HAP-1 (cell line): ENCODE results near the gene GRM5.

Experiments used
- DNase-seq, 2 experiments: peaks; one replicate each; pipeline ENCODE4 v3.0.0-alpha.2; 2016 to 2020; ENCODE audit warnings: low spot score in 2 of 2
- H3K27me3 ChIP-seq: fragments of 250-450 bp; sonication (Bioruptor Pico); 2 replicates; pipeline ENCODE4 v1.5.1; 2020; ENCODE audit warnings: low read depth, mild to moderate bottlenecking, moderate library complexity
- H3K36me3 ChIP-seq: fragments of 250-450 bp; sonication (Bioruptor Pico); replicated peaks from 2 replicates; pipeline ENCODE4 v1.5.1; 2020; ENCODE audit warnings: mild to moderate bottlenecking
- H3K4me1 ChIP-seq: fragments of 250-450 bp; sonication (Bioruptor Pico); 2 replicates; pipeline ENCODE4 v1.5.1; 2020; ENCODE audit warnings: mild to moderate bottlenecking
- H3K4me3 ChIP-seq: fragments of 250-450 bp; sonication (Bioruptor Pico); 2 replicates; pipeline ENCODE4 v1.5.1; 2020; ENCODE audit warnings: mild to moderate bottlenecking, moderate library complexity
- H3K9me3 ChIP-seq: fragments of 250-450 bp; sonication (Bioruptor Pico); 2 replicates; pipeline ENCODE4 v1.5.1; 2020; ENCODE audit warnings: mild to moderate bottlenecking, moderate library complexity
- in situ Hi-C: fragments of 300-500 bp; cut with MboI; formaldehyde crosslinking; loops from 3 replicates; pipeline ENCODE4 v1.14.3; 2020; ENCODE audit warnings: low sequenced_read_pairs, inconsistent platforms, mixed read lengths

GRM5 gene

GRCh38 chr11:88520391-88520790 is 545.4 kb downstream of the GRM5 start:
- Histone ChIP-seq H3K27me3 (no peaks in the 10 kb centered on the region; the same call in 1 of the 2 replicates), H3K4me1 (no peaks in the 10 kb centered on the region), H3K4me3 (no peak overlapping the region), H3K9me3 (no peaks in the 10 kb centered on the region), H3K36me3 (no peaks in the 10 kb centered on the region)
- in situ Hi-C loops: no loop called here
- DNase-seq: no peak

- H3K4me3 ChIP-seq: no peak overlapping the region
- no peaks in the 10 kb centered on the region for H3K4me1 ChIP-seq
- H3K36me3 ChIP-seq: no peaks in the 10 kb centered on the region
- no peaks in the 10 kb centered on the region; the same call in 1 of the 2 replicates for H3K27me3 ChIP-seq
- no peaks in the 10 kb centered on the region for H3K9me3 ChIP-seq
- DNase-seq: no peak
- in situ Hi-C loops: no loop called here
Observed at GRCh38 chr11:88515002-88515401, 550.8 kb downstream of the GRM5 start.

DNA sequence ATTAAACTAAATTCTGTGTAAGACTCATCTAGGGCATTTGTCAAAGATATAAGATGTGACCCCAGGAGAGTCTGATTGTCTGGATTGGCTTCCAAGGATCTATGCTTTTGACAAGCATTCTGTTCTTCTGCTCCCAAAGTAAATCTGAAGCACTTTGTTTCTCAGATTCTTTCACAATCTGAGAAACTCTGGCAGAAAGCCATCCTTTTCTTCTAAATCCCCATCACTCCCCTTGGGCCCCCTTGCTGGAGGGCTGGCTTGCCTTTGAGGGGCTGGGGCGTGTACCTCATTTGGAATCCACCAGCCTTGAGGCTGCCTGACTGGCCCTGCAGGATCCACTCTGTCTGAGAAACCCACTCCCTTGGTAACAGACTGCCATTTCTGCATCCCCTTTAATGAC is 554.8 kb downstream of the GRM5 start:
- Histone ChIP-seq H3K27me3 (no peaks in the 10 kb centered on the region; the same call in 1 of the 2 replicates), H3K9me3 (no peaks in the 10 kb centered on the region), H3K4me3 (no peak overlapping the region), H3K36me3 (no peaks in the 10 kb centered on the region), H3K4me1 (no peaks in the 10 kb centered on the region)
- DNase-seq: no peak
- in situ Hi-C loops: no loop called here

- no peaks in the 10 kb centered on the region for H3K4me1 ChIP-seq
- H3K4me3 ChIP-seq: no peak overlapping the region
- H3K36me3 ChIP-seq: no peaks in the 10 kb centered on the region
- no peaks in the 10 kb centered on the region for H3K9me3 ChIP-seq
- no peak for DNase-seq
- in situ Hi-C loops: no loop called here
- H3K27me3 ChIP-seq: no peaks in the 10 kb centered on the region
Observed at GRCh38 chr11:88508759-88509581, 556.8 kb downstream of the GRM5 start.

GRCh38 chr11:88508418-88508758 is 557.4 kb downstream of the GRM5 start:
- Histone ChIP-seq H3K9me3 (no peaks in the 10 kb centered on the region), H3K36me3 (no peaks in the 10 kb centered on the region), H3K27me3 (no peaks in the 10 kb centered on the region), H3K4me3 (no peak overlapping the region), H3K4me1 (no peaks in the 10 kb centered on the region)
- in situ Hi-C loops: no loop called here
- no peak for DNase-seq

DNA sequence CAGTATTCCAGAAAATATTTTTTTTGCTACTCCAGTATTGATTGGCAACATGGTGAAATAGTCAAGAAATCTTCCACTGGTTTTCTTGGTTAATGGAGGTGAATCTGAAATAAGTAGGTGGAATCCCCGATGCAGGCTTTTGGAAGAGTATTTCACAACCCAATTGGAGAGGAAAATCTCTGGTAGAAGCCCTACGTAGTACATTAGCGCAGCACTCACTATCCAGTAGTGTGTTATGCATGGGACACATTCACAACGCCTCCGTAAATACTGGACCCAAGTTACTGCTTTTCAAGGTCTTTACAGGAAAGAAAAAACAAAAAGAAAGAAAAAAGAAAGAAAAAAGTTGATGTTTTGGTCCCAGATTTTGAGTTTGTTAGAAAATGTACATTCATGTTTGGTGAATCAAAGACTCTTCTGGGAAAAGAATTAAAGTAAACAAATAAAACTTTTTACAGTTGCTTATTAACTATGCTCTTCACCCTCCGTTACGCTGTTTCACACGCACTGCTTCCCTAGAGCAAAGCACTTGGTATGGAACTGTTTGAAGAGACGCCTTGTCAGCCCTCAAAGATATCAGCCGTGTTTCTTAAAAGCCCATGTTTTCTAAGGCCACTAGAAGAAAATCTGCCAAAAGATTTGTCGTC is 557.9 kb downstream of the GRM5 start:
- Histone ChIP-seq H3K27me3 (no peaks in the 10 kb centered on the region; the same call in 1 of the 2 replicates), H3K36me3 (no peaks in the 10 kb centered on the region), H3K9me3 (no peaks in the 10 kb centered on the region), H3K4me3 (no peak overlapping the region), H3K4me1 (no peaks in the 10 kb centered on the region)
- DNase-seq: no peak
- in situ Hi-C loops: no loop called here

GRCh38 chr11:88501541-88501940 is 564.2 kb downstream of the GRM5 start:
- no peak for DNase-seq
- Histone ChIP-seq H3K4me3 (no peak overlapping the region), H3K36me3 (no peaks in the 10 kb centered on the region), H3K9me3 (no peaks in the 10 kb centered on the region), H3K4me1 (no peaks in the 10 kb centered on the region), H3K27me3 (no peaks in the 10 kb centered on the region; the same call in 1 of the 2 replicates)
- in situ Hi-C loops: no loop called here

- Histone ChIP-seq H3K27me3 (no peaks in the 10 kb centered on the region), H3K9me3 (no peaks in the 10 kb centered on the region), H3K4me3 (no peak overlapping the region), H3K36me3 (no peaks in the 10 kb centered on the region), H3K4me1 (no peaks in the 10 kb centered on the region)
- in situ Hi-C loops: no loop called here
- no peak for DNase-seq
Observed at GRCh38 chr11:88495836-88496235, 569.9 kb downstream of the GRM5 start.

- Histone ChIP-seq H3K4me3 (no peak overlapping the region), H3K4me1 (no peaks in the 10 kb centered on the region), H3K36me3 (no peaks in the 10 kb centered on the region), H3K9me3 (no peaks in the 10 kb centered on the region), H3K27me3 (no peaks in the 10 kb centered on the region)
- no peak for DNase-seq
- in situ Hi-C loops: no loop called here
Observed at GRCh38 chr11:88494848-88495247, 570.9 kb downstream of the GRM5 start.

- H3K27me3 ChIP-seq: no peaks in the 10 kb centered on the region
- no peaks in the 10 kb centered on the region for H3K9me3 ChIP-seq
- in situ Hi-C loops: no loop called here
- DNase-seq: no peak
- H3K4me3 ChIP-seq: no peak overlapping the region
- no peaks in the 10 kb centered on the region for H3K4me1 ChIP-seq
- H3K36me3 ChIP-seq: no peaks in the 10 kb centered on the region
Observed at GRCh38 chr11:88491674-88492073, 574.1 kb downstream of the GRM5 start.

GRCh38 chr11:88489030-88489429 is 576.8 kb downstream of the GRM5 start:
- Histone ChIP-seq H3K4me3 (no peak overlapping the region), H3K4me1 (no peaks in the 10 kb centered on the region), H3K36me3 (no peaks in the 10 kb centered on the region), H3K27me3 (peaks cover 3% of the 10 kb centered on the region; the same call in 1 of the 2 replicates), H3K9me3 (no peaks in the 10 kb centered on the region)
- in situ Hi-C loops: no loop called here
- DNase-seq: no peak

DNA sequence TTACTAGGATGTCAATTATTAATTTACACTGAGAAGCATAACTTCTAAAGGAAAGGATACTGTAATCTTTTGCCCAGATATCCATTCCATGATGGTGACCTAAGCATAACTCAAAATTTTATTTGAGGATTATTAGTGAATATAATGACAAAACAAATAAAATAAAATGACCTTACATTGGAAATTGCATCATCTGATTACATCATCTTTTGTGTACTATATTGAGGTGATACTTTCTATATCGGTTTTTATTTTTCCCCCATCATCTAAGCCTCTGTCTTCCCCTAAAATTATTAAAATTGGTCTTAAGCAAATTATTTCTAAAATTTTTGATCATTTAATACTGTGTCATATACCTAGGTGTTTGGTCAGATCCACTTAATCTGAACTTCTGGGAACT is 578.1 kb downstream of the GRM5 start:
- Histone ChIP-seq H3K27me3 (peaks cover 3% of the 10 kb centered on the region; the same call in 1 of the 2 replicates), H3K4me1 (no peaks in the 10 kb centered on the region), H3K36me3 (no peaks in the 10 kb centered on the region), H3K4me3 (no peak overlapping the region), H3K9me3 (no peaks in the 10 kb centered on the region)
- DNase-seq: no peak
- in situ Hi-C loops: no loop called here

DNA sequence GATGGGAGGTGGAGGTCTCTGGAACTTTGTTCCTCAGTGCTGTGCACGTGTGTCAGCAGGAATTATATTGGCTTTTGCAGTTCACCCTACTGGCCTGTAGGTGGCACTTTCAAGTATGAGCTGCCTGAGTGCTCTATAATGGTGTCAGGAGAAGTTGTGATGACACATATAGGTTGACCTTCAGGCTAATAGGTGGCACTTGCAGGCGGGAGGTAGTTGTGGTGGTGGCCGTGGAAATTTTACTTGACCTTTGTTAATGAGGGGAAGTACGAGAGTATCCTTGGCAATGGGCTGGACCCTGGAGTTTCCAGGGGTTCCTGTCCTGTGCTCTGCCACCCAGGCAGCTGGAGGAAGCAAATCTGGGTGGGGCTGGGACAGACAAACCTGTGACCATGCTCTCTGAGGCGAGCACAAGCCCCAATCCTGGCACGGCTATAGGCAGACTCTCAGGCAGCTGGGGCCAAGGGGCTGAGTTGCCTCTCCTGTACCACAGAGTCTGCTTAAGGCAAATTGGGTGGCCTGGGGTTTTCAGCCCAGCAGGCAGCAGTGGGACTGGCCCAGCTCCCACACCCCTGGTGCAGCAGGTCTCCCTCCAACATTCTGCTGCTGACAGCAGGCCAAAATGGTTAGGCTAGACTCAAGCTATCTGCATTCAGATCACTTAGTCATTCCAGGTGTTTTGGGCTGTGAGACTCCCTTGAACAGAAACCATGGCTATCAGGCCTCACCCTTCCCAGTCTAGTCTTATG is 580.7 kb downstream of the GRM5 start:
- DNase-seq: peak; percentile 40 to 46
- H3K27me3 ChIP-seq: peaks cover 6% of the 10 kb centered on the region
- no peaks in the 10 kb centered on the region for H3K4me1 ChIP-seq
- H3K4me3 ChIP-seq: no peak overlapping the region
- H3K9me3 ChIP-seq: no peaks in the 10 kb centered on the region
- H3K36me3 ChIP-seq: no peaks in the 10 kb centered on the region
- in situ Hi-C loops: no loop called here

GRCh38 chr11:88482871-88483301 is 582.9 kb downstream of the GRM5 start:
- Histone ChIP-seq H3K4me1 (no peaks in the 10 kb centered on the region), H3K27me3 (peaks cover 6% of the 10 kb centered on the region), H3K4me3 (no peak overlapping the region), H3K36me3 (no peaks in the 10 kb centered on the region), H3K9me3 (no peaks in the 10 kb centered on the region)
- no peak for DNase-seq
- in situ Hi-C loops: no loop called here
